Keratinocyte (primary cell): ENCODE results near the gene ZNF33B. TPM values are rescaled to one million over a fixed set of nuclear protein-coding genes. Genes with fewer than 3 reads are reported as not detected.

ENCODE experiments used
- DNase-seq: peaks from one replicate; pipeline ENCODE4 v3.0.0-alpha.2; 2011; ENCODE audit warnings: low read depth, missing footprints, low spot score
- FAIRE-seq: peaks from 2 replicates; lab custom pipeline; 2011; peaks lifted over from hg19 to GRCh38; lab: Jason Lieb, UNC
- H2AFZ ChIP-seq: 2 replicates; pipeline ENCODE4 v1.6.0; 2012; ENCODE audit warnings: low read length, control low read depth, inconsistent platforms; ENCODE audit not compliant: control insufficient read depth
- H3K27ac ChIP-seq: 2 replicates; pipeline ENCODE4 v1.5.1; 2011; ENCODE audit warnings: low read length; ENCODE audit not compliant: control insufficient read depth, insufficient read depth
- H3K27me3 ChIP-seq: 3 replicates; pipeline ENCODE4 v1.6.0; 2011; ENCODE audit warnings: low read length; ENCODE audit not compliant: control insufficient read depth, insufficient read depth; ENCODE audit errors: extremely low read depth
- H3K36me3 ChIP-seq, 2 experiments: 2 replicates in 1 of 2; 3 replicates in 1 of 2; pipeline ENCODE4 v1.5.1; 2011; ENCODE audit warnings: low read length in 2 of 2, mild to moderate bottlenecking in 1 of 2; ENCODE audit not compliant: control insufficient read depth in 2 of 2, insufficient read depth in 2 of 2; ENCODE audit errors: extremely low read depth in 1 of 2
- H3K4me1 ChIP-seq: 3 replicates; pipeline ENCODE4 v1.5.1; 2011; ENCODE audit warnings: low read length; ENCODE audit not compliant: control insufficient read depth, insufficient read depth; ENCODE audit errors: extremely low read depth
- H3K4me2 ChIP-seq: 3 replicates; pipeline ENCODE4 v1.6.0; 2011; ENCODE audit warnings: low read depth, low read length; ENCODE audit not compliant: control insufficient read depth, insufficient read depth; ENCODE audit errors: extremely low read depth
- H3K4me3 ChIP-seq, 3 experiments: fragments of 200-600 bp in 1 of 3; sonication (generic) in 1 of 3; 2 replicates in 2 of 3; 3 replicates in 1 of 3; pipeline ENCODE4 v1.5.1; 2011 to 2016; ENCODE audit warnings: low read length in 3 of 3, mild to moderate bottlenecking in 3 of 3, control low read depth in 2 of 3, inconsistent platforms in 1 of 3, low read depth in 1 of 3, mixed read lengths in 1 of 3, mixed run types in 1 of 3, moderate library complexity in 1 of 3; ENCODE audit not compliant: control insufficient read depth in 2 of 3, insufficient read depth in 2 of 3; ENCODE audit errors: extremely low read depth in 1 of 3
- H3K79me2 ChIP-seq: 2 replicates; pipeline ENCODE4 v1.6.0; 2012; ENCODE audit warnings: low read length; ENCODE audit not compliant: control insufficient read depth, insufficient read depth
- H3K9ac ChIP-seq: 3 replicates; pipeline ENCODE4 v1.6.0; 2011; ENCODE audit warnings: low read length; ENCODE audit not compliant: control insufficient read depth, insufficient read depth; ENCODE audit errors: extremely low read depth
- H3K9me1 ChIP-seq: 3 replicates; pipeline ENCODE4 v1.6.0; 2011; ENCODE audit warnings: low read length; ENCODE audit not compliant: control insufficient read depth, insufficient read depth; ENCODE audit errors: extremely low read depth
- H3K9me3 ChIP-seq: 2 replicates; pipeline ENCODE4 v1.5.1; 2012; ENCODE audit warnings: low read depth, low read length; ENCODE audit not compliant: control insufficient read depth
- H4K20me1 ChIP-seq: 3 replicates; pipeline ENCODE4 v1.6.0; 2011; ENCODE audit warnings: low read length; ENCODE audit not compliant: control insufficient read depth, insufficient read depth; ENCODE audit errors: extremely low read depth
- CTCF ChIP-seq, 3 experiments: IDR thresholded peaks in 1 of 3; conservative IDR thresholded peaks in 1 of 3; optimal IDR thresholded peaks in 1 of 3; 2 replicates in 2 of 3; 3 replicates in 1 of 3; pipeline versions ENCODE3 to v1.5.1; 2011; ENCODE audit warnings: low read length in 3 of 3, mild to moderate bottlenecking in 3 of 3, moderate library complexity in 2 of 3, control low read depth in 1 of 3, inconsistent platforms in 1 of 3; ENCODE audit not compliant: insufficient read depth in 2 of 3; ENCODE audit errors: extremely low read depth in 1 of 3
- EZH2 ChIP-seq: IDR thresholded peaks from one replicate; pipeline ENCODE4 v1.6.1; 2012; ENCODE audit warnings: inconsistent platforms, mild to moderate bottlenecking, low read length, moderate library complexity
- dilution Hi-C: fragments of 300-500 bp; cut with MboI; formaldehyde crosslinking; loops from one replicate; pipeline ENCODE4 v1.7.0; 2020; ENCODE audit warnings: low sequenced_read_pairs; ENCODE audit not compliant: extremely low pct_ligation_motif_present
- polyA plus RNA-seq, 5 experiments: library from polyadenylated mRNA; depleted of rRNA in 3 of 5; stranded (reverse) in 3 of 5; stranded (forward) in 1 of 5; unstranded in 1 of 5; fragments of >200 nt; gene quantifications; 1 replicate in 1 of 5; 2 replicates in 3 of 5; 3 replicates in 1 of 5; pipeline versions ENCODE4 v1.2.1 to v1.2.3, GENCODE V29; 2011 to 2012; ENCODE audit warnings: missing spikeins in 2 of 5, low read depth in 1 of 5, low replicate concordance in 1 of 5

Gene ZNF33B
- polyA plus RNA-seq, 1 donor (not counting 4 experiments of a cell fraction or from before 2014, with no cell fraction given) = 9.4 TPM

- H3K4me1 ChIP-seq = no peaks in the 10 kb centered on the region
- FAIRE-seq = no peak
- H3K9me3 ChIP-seq = peaks cover 2% of the 10 kb centered on the region
- no peaks in the 10 kb centered on the region for H4K20me1 ChIP-seq
- no peak overlapping the region for H3K4me2 ChIP-seq
- H3K4me3 ChIP-seq = no peak overlapping the region
- H2AFZ ChIP-seq = no peak overlapping the region
- no peak overlapping the region for H3K27ac ChIP-seq
- no peak for DNase-seq
- no peaks in the 10 kb centered on the region for H3K9me1 ChIP-seq
- no peaks in the 10 kb centered on the region for H3K79me2 ChIP-seq
- H3K9ac ChIP-seq = no peak overlapping the region
- TF ChIP-seq CTCF (optimal IDR thresholded peaks at IDR 0.05 in 1 of 3, IDR thresholded peaks at IDR 0.05 in 1 of 3, conservative IDR thresholded peaks at IDR 0.05 in 1 of 3; ENCODE audit: extremely low read depth in 1 of 3, insufficient read depth in 2 of 3, low read length in 3 of 3) (no peak), EZH2 (no peak)
- no peaks in the 10 kb centered on the region for H3K27me3 ChIP-seq
- H3K36me3 ChIP-seq = peaks cover 6 to 9% of the 10 kb centered on the region in 2 experiments
- dilution Hi-C loops = no loop called here
These were observed 54.5 kb downstream of the ZNF33B start for GRCh38 chr10:42583828-42584227.

GRCh38 chr10:42578019-42578418 is 60.4 kb downstream of the ZNF33B start:
- no peak overlapping the region for H2AFZ ChIP-seq
- no peaks in the 10 kb centered on the region for H3K79me2 ChIP-seq
- no peak for FAIRE-seq
- no peaks in the 10 kb centered on the region for H4K20me1 ChIP-seq
- dilution Hi-C loops = no loop called here
- H3K27ac ChIP-seq = no peak overlapping the region
- no peak for DNase-seq
- H3K9ac ChIP-seq = no peak overlapping the region
- H3K36me3 ChIP-seq = no peaks in the 10 kb centered on the region
- H3K4me2 ChIP-seq = no peak overlapping the region
- H3K4me1 ChIP-seq = no peaks in the 10 kb centered on the region
- H3K9me1 ChIP-seq = no peaks in the 10 kb centered on the region
- no peak overlapping the region for H3K4me3 ChIP-seq
- H3K27me3 ChIP-seq = no peaks in the 10 kb centered on the region
- TF ChIP-seq EZH2 (no peak), CTCF (optimal IDR thresholded peaks at IDR 0.05 in 1 of 3, IDR thresholded peaks at IDR 0.05 in 1 of 3, conservative IDR thresholded peaks at IDR 0.05 in 1 of 3; ENCODE audit: extremely low read depth in 1 of 3, insufficient read depth in 2 of 3, low read length in 3 of 3) (no peak)
- no peaks in the 10 kb centered on the region for H3K9me3 ChIP-seq
